ENCODE measurements around the gene MRPL18.

The MRPL18 gene

GRCh38 chr6:159754959-159755914, 35.0 kb upstream of the MRPL18 start:
- TF ChIP-seq PPARA (CRISPR knock-in tag; IDR thresholded peaks at IDR 0.05; ENCODE audit: borderline replicate concordance) (no peak), ZNF565 (CRISPR knock-in tag; conservative IDR thresholded peaks at IDR 0.05; ENCODE audit: low read depth) (no peak), BACH2 (CRISPR knock-in tag; IDR thresholded peaks at IDR 0.05; ENCODE audit: borderline replicate concordance) (no peak)

GRCh38 chr6:159756508-159756907, 33.8 kb upstream of the MRPL18 start:
- no peak for TF ChIP-seq TOX (CRISPR knock-in tag; IDR thresholded peaks at IDR 0.05; ENCODE audit: borderline replicate concordance)
- no peak for TF ChIP-seq ARNTL (CRISPR knock-in tag; IDR thresholded peaks at IDR 0.05; ENCODE audit: borderline replicate concordance, low read depth)
- TF ChIP-seq GLIS3 (CRISPR knock-in tag; IDR thresholded peaks at IDR 0.05), result no peak
- no peak for TF ChIP-seq CSDC2 (CRISPR knock-in tag; IDR thresholded peaks at IDR 0.05)
- no peak for TF ChIP-seq PATZ1 (CRISPR knock-in tag; IDR thresholded peaks at IDR 0.05; ENCODE audit: borderline replicate concordance)
- no peak for TF ChIP-seq TSHZ2 (CRISPR knock-in tag; IDR thresholded peaks at IDR 0.05)
- TF ChIP-seq ISL1 (CRISPR knock-in tag; IDR thresholded peaks at IDR 0.05), result no peak
- no peak for TF ChIP-seq CREB5 (CRISPR knock-in tag; IDR thresholded peaks at IDR 0.05; ENCODE audit: low read depth)
- TF ChIP-seq CSRNP3 (CRISPR knock-in tag; IDR thresholded peaks at IDR 0.05), result no peak
- TF ChIP-seq OSR1 (CRISPR knock-in tag; IDR thresholded peaks at IDR 0.05), result no peak
- TF ChIP-seq ZNF70 (CRISPR knock-in tag; IDR thresholded peaks at IDR 0.05), result no peak
- no peak for TF ChIP-seq ZC3H10 (CRISPR knock-in tag; IDR thresholded peaks at IDR 0.05)
- no peak for ATAC-seq

More at GRCh38 chr6:159754959-159755914, 35.0 kb upstream of the MRPL18 start:
- no peak for ATAC-seq

GRCh38 chr6:159758031-159759001, 32.0 kb upstream of the MRPL18 start:
- ATAC-seq, result no peak
- TF ChIP-seq GLIS3 (CRISPR knock-in tag; IDR thresholded peaks at IDR 0.05) (no peak), TSHZ2 (CRISPR knock-in tag; IDR thresholded peaks at IDR 0.05) (no peak)

Measured in SK-N-SH treated with all-trans-retinoic acid at 6 μM for 48 hours (cell line).